DMS79 (cell line): Measurements from ENCODE around the gene GPS1.
"Not testable (repeated sequence)": the region's sequence is repeated elsewhere in the genome, so short reads cannot be mapped to it uniquely, and the experiment has no call there.

Experiments used
- DNase-seq: peaks from one replicate; lab custom pipeline; 2025; lab: John Stamatoyannopoulos, UW

The GPS1 gene

DNA sequence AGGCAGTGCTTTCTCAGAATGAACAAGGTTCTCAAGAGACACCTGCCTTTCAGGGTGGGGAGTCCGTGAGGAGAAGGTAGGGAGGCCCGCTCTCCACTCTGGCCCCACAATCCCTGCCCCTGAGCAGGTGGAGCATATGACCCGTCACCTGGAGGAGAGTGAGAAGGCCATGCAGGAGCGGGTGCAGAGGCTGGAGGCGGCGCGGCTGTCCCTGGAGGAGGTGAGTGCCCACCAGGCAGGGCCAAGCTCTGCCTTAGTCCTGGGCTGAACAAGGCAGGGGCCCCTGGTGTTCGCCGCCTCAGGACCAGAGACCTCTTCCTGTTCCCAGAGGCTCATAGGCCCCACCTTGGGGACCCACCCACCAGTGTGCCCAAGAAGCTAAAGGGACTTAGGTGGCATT lies 22.7 kb upstream of the GPS1 start:
- no peak for DNase-seq

DNA sequence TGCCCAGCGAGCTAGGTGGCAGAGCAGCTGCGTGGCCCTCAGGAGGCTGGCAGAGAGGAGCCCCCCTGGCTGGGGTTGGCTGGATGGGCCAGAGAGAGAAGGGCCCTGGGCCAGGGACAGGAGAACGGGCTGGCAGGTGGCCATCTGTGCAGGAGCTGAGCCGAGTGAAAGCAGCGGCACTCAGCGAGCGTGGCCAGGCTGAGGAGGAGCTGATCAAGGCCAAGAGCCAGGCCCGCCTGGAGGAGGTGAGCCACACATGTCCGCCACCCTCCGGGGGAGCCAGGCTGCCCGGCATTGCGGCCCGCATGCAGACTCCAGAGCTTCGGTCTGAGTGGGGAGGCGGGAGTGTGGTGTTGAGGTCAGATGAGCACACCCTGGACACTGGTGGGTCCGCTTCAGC lies 22.3 kb upstream of the GPS1 start:
- DNase-seq = no peak

DNA sequence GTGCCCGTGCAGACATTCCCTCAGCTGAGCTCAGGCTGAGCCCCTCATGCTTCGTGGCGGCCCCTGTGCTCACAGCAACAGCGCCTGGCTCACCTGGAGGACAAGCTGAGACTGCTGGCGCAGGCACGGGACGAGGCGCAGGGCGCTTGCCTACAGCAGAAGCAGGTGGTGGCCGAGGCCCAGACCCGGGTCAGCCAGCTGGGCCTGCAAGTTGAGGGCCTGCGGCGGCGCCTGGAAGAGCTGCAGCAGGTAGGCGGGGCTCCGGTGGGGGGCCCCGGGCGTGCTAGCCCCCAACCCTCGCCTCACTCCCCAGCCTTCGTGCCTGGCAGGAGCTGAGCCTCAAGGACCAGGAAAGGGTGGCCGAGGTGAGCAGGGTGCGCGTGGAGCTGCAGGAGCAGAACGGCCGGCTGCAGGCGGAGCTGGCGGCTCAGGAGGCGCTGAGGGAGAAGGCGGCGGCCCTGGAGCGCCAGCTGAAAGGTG lies 21.7 kb upstream of the GPS1 start:
- no peak for DNase-seq

DNA sequence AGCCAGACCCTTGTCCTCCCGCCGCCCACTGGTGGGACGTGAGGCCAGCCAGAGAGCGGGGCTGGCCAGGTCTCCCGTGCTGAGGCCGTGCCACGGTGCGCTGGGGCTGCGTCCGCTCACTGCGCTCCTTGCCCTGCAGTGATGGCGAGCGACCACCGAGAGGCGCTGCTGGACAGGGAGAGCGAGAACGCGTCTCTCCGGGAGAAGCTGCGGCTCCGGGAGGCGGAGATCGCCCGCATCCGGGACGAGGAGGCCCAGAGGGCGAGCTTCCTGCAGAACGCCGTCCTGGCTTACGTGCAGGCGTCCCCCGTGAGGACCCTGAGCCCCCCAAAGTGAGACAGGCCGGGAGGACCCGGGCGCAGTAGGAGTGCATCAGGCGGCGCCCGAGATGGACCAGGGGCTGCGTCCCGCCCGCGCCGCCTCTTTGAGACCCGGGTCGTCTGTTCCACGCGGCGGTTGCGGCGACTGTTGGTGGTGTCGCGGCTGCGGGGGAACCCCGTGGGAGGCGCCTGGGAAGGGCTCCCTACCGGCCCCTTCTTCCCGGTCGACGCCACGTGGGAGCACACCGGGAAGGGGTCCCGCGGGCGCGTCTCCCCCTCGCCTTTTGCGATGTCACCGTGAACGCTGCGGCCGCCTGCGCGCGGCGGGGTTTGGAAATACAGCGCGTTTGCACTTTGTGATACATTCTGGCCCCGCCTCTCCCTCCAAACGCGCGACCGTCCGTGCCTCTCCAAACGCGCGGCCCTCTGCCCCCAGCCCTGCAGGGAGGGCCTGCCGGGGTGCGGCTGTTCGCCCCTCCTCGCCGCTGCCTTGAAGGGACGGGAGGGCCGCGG lies 21.0 kb upstream of the GPS1 start:
- no peak for DNase-seq

DNA sequence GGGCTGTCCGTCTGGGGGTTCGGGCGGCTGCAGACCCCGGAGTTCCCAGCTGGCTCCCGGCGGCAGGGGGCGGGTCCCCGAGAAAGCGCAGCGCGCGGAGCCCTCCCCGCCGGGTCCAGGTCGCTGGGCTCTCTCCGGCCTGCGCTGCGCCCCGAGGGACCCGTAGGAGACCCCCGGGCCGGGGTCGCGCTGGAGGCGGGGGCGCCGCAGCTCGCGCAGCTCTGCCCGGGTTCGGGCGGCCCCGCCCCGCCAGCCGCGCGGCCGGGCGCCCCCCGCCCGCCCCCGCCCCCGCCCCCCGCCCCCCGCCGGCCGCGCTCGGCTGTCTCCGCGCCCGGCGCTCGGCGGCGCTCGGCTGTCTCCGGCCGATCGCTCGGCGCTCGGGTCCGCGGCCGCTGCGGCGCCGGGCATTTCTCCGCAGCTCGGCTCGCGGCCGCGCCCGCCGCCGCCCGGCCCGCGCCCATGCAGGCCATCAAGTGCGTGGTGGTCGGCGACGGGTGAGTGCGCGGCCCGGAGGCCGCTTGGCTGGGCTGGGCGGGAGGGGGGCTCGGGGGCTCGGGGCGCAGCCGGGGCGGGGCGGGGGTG lies 20.3 kb upstream of the GPS1 start, which contains the start of gene RAC3:
Gene RAC3 (plus strand): TSS at position 376 of the 582 bp plus-strand sequence. CDS start 84 bp downstream, at position 460.
- no peak for DNase-seq

GRCh38 chr17:82031885-82032627 lies 19.6 kb upstream of the GPS1 start:
- no peak for DNase-seq

GRCh38 chr17:82033359-82034085 lies 18.2 kb upstream of the GPS1 start:
- DNase-seq = no peak

GRCh38 chr17:82034371-82035011 lies 17.2 kb upstream of the GPS1 start:
- DNase-seq = no peak

DNA sequence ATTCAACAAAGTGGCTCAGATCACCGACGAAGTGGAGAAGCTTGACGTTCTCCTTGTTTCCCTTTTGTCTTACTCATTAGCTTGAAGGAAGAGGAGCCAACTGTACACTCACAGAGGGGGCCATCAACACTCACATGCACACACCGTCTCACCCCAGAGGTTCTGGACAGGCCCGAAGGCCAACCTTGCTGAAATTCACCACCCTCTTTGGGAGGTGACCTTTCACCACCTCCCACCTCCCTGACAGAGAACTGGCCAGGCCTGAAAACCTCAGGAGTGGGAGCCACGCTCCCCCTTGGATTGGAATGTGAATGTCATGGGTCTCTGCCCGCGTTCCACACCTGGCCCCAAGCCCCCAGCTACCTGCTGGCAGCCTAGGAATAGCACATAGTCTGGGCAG lies 16.2 kb upstream of the GPS1 start:
- DNase-seq = no peak

DNA sequence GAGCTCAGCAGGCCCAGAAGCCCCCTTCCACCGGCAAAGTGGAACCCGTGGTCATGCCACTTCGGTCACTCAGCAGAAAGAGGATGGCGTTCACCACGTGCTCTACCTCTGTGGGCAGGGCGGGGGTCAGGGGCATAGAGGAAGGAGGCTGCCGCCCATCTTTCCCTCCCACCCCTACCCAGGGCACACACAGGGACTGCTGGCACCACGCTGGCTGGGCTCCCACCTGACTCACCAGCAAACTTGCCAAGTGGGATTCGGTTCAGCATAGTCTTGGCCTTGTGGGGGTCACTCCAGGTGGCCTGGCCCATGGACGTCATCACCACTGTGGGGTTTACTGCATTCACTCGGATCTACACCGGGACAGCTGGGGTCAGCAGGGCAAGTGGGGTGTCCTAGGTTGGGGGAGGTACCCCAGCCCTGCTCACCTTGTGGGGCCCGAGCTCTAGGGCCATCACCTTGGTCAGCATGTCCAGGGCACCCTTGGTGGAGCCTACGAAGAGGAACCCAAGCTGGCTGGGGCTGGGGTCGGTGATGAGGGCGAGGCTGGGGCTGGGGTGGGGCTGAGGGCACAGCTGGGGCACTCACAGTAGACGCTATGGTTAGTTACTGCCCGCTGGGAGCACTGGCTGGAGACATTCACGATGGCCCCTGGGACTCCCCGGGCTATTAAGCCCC lies 15.6 kb upstream of the GPS1 start:
- DNase-seq = no peak

- no peak for DNase-seq
Measured at GRCh38 chr17:82036634-82037091, 15.0 kb upstream of the GPS1 start.

- peak; percentile 57 for DNase-seq
Measured at GRCh38 chr17:82037092-82037888, 14.4 kb upstream of the GPS1 start, which contains the start of gene DCXR. TSS of gene DCXR (minus strand) at chr17:82037697. CDS start at chr17:82037682, 15 bp downstream.

DNA sequence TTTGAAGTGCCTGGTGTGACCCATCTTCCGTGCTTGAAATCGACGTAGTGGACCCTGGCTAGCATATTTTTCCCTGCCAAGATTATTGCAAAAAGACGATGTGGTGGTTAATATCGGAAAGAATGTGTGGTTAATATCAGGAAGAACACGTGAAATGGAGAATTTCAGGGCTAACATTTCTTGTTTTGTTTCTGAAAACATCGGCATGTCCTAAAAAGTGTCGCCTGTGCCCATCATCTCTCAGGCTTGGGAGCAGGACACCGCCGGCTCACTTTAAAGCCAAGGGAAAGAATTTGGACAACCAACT lies 13.9 kb upstream of the GPS1 start:
- DNase-seq = no peak

GRCh38 chr17:82038796-82039409 lies 12.8 kb upstream of the GPS1 start:
- not testable (repeated sequence) for DNase-seq

GRCh38 chr17:82039695-82040299 lies 11.9 kb upstream of the GPS1 start:
- no peak for DNase-seq

- DNase-seq = no peak
Measured at GRCh38 chr17:82041144-82041814, 10.4 kb upstream of the GPS1 start.

GRCh38 chr17:82042649-82043048 lies 9.0 kb upstream of the GPS1 start:
- DNase-seq = no peak

DNA sequence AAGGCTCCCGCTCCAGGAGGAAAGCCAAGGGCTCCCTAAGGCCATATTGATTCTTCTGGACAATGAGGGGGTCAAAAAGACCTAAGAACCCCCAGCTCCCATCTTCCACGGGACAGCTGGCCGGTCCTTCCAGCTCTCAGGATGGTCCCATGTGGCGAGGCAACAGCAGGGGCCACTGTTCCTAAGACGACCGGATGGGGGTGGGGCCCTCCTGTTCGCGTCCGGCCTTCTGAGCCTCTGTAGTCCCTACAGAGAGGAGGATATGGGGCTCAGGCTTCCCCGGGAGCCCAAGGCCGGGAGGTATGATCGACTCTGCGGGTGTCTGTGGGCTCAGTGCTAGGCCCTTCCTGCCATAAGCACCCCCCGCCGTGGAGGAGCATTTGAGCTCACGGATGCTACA lies 8.2 kb upstream of the GPS1 start:
- no peak for DNase-seq
